Activated CD8-positive, alpha-beta memory T cell treated with anti-CD3 and anti-CD28 coated beads for 4 hours (primary cell): Measurements from ENCODE around the gene QKI.
"Not testable (repeated sequence)": the region's sequence is repeated elsewhere in the genome, so short reads cannot be mapped to it uniquely, and the experiment has no call there.

Source experiments
- DNase-seq, 2 donors: peaks; one replicate each; pipeline ENCODE4 v3.0.0-alpha.2; 2020; ENCODE audit warnings: low read depth in 2 of 2

Gene QKI

DNA sequence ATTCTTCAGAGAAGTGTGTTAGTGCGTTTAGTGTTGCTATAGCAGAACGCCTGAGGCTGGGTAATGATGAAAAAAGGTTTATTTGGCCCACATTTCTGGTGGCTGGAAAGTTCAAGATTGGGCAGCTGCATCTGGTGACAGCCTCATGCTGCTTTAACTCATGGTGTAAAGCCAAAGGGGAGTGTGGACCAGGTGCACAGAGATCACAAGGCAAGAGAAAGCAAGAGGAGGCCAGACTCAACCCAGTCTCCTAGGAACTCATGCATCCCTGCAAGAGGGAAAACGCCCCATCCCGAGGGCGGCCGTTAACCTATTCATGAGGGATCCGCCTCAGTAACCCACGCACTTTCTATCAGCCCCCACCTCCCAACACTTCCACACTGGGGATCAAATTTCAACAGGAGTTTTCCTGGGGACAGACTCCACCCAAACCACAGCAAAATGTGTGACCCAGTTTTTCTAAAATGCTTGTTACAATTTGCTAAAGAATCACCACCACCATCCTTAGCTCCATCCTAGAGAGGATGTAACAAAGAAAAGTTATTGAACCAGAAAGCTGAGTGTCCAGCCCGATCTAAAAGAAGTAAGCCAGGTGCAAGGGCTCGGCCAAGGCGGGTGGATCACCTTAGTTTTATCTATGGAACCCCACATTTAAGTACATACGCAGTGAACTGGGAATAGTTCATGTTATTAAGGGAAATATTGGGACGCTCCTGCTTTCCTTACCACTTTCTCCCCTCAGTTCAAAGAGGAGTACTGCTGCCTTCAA, 164.8 kb downstream of the QKI start:
- DNase-seq: no peak

DNA sequence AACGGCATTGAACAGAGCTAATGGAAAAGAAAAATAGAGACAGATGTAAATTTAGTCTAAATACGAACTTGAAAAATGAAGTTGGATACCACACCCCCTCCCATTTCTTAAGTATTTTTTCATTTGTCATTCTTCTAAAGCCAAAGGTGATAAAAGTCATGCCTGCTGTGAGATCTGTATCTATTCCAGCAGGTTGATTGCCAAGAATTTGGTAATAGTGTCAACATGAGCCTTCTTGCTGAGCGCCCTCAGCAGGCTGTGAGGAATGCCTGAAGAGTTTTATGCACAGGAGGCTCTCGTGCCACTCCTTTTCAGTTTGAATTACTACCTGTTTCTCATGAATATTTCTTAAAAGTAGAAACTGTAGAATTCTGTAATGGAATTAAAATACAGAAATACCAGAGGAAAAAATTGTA, 165.4 kb downstream of the QKI start:
- DNase-seq: no peak

- DNase-seq: no peak
Measured at GRCh38 chr6:163580311-163581030, 166.0 kb downstream of the QKI start.

- no peak for DNase-seq
Measured at GRCh38 chr6:163583558-163583957, 169.0 kb downstream of the QKI start.

DNA sequence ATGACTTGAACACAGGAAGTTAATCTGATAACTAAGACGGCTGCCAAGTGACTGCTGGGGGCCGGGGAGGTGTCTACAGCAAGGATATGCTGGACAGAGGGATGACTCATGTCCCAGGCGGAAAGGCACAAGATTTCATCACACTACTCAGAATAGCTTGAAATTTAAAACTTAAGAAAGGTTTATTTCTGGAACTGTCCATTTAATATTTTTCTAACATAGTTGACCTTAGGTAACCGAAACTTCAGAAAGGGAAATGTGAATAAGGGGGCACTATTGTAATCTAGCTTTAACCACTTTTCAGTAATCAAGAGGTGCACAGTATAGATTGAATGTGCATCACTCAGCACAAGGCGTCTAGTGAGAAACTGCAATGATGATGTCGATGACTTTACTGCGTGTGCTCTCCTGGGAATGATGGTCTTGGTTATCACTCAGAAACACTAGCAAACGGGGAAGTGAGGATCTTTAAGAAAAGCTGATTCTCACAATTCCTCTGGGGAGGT, 171.5 kb downstream of the QKI start:
- DNase-seq: no peak

DNA sequence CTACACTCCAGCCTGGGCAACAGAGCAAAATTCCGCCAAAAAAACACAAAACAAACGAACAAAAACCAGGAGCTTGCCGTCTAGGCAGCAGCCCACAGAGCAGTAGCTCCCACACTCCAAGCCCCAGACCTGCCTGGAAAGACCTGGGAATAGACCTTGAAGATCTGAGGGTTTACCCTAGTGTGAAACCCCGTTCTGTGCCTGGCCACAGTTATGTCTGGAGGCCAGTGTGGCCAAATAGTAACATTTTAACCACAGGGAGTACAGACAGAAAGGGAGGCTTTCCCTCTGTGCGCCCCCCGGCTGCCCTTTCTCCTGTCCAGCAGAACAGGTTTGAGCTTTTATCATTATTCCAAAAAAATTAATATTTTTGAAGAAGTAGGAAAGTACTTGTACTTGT, 172.4 kb downstream of the QKI start:
- DNase-seq: no peak

DNA sequence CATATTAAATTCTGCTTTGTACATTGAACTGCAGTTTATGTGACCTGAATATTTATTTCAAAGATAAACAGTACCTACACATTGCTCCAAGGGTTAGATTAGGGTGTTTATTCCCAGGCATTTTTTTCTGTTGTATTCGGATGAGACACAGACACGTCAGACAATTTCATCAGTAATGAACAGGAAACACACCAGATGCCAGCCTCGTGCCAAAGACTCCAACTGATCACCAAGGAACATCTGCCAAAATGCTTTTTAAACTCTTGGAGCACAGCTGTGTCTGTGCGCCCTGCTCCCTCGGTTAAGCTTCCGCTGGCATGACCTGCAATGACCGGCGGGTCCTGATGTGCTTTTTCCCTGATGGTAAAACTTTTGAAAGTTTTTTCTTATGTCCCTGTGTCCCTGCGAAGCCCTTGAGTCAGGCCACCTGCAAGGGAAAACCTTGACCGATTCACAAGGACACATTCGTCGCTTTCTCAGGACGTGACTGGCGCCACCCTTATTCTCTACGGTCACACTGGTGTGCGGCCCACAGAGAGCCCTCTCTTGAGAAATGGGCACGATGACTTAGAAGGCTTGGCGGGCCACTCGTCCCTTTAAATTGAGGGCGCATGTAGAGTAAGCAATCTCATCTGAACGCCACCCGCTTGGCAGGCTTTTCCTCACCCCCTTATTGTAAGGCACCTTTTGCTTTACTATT, 173.9 kb downstream of the QKI start:
- DNase-seq: no peak

GRCh38 chr6:163589387-163589786, 174.9 kb downstream of the QKI start:
- no peak for DNase-seq

- not testable (repeated sequence) for DNase-seq
Measured at GRCh38 chr6:163590132-163590531, 175.6 kb downstream of the QKI start.

DNA sequence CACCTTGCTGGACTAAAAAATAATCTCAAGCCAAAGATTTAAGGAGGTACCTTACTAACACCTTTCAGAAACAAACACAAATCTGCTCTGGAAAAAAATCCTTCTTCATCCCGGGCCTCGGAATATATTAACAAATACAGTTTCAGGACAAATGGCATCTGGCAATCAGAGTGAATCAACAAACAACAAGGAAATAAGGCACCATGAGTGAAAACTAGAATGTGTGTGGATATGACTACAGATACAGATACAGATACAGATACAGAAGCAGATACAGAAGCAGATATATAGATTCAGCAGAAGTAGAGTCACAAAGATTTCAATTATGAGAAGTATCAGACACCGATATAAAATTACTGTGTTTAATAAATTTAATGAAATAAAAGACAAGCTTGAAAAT, 178.4 kb downstream of the QKI start:
- DNase-seq: no peak

GRCh38 chr6:163596174-163596573, 181.7 kb downstream of the QKI start:
- no peak for DNase-seq

DNA sequence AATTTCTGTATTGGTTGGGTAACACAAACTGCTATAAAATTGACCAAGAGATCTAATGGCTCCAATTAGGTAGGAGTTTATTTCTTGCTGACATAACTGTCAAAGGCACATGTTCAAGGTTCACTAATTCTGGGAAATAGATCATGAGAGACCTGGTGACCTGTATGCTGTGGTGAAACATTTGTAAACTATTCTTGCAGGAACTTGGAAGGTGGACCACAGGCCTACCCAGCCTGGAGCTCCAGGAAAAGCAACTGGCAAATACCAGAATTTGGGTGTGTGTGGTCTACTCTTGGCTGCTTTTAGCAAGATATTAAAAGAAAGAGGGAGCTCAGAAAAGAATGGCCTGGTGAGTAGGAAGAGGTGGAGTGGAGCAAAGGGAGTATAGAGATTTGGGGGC, 184.6 kb downstream of the QKI start:
- DNase-seq: no peak

DNA sequence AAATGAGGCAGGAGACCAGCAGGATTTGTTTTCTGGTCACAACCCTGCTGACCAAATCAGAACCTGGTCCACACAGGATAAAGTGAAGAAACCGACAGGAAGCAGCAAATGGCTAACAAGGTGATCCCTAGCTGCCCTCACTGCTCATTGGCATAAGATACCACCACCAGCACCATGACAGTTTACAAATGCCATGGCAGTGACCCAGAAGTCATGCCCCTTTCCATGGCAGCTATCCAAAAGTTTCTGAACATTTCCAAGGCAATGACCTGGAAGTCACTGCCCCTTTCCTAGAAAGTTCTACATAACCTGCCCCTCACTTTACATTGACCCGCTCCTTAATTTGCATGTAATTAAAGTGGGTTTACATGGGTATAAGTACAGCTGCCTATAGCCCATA, 185.2 kb downstream of the QKI start:
- DNase-seq: no peak

DNA sequence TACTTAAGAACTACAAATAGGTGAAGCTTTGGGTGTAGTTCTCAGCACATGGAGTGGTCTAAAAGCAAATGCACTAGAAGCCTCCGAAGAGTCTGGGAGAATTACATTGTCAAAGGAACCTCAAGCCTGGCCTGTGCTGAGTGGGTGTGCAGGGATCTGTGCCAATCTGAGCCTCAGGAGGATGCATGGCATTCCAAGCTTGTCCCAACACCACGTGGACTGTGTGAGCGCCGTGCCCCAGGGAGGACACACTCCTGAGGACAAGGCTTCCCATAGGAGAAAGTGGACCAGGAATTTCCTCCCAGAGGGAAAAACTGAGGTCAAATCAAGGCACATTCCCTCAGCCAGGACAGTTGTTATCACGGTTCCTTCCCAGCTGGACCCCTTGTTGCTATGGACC, 185.8 kb downstream of the QKI start:
- no peak for DNase-seq

DNA sequence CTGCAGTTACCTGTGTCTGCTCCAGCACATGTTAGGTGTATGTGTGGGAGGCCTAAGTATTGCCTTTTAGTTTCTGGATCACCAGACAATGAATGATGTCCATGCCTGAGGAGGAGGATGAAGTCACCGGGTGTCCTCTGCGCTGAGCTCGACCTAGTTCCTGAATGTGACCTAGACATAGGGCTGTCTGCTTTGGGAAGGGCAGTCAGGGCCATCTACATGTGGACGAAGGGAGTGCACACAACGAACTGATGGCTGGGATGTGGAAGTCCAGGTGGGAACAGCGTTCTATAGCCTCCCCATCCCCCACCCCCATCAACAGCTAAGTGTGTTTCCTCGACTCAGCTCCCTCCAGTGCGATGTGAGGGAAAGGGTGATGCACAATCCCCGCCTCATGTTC, 186.3 kb downstream of the QKI start:
- DNase-seq: no peak

- DNase-seq: no peak
Measured at GRCh38 chr6:163602851-163603250, 188.3 kb downstream of the QKI start.

GRCh38 chr6:163603395-163603794, 188.9 kb downstream of the QKI start:
- no peak for DNase-seq

DNA sequence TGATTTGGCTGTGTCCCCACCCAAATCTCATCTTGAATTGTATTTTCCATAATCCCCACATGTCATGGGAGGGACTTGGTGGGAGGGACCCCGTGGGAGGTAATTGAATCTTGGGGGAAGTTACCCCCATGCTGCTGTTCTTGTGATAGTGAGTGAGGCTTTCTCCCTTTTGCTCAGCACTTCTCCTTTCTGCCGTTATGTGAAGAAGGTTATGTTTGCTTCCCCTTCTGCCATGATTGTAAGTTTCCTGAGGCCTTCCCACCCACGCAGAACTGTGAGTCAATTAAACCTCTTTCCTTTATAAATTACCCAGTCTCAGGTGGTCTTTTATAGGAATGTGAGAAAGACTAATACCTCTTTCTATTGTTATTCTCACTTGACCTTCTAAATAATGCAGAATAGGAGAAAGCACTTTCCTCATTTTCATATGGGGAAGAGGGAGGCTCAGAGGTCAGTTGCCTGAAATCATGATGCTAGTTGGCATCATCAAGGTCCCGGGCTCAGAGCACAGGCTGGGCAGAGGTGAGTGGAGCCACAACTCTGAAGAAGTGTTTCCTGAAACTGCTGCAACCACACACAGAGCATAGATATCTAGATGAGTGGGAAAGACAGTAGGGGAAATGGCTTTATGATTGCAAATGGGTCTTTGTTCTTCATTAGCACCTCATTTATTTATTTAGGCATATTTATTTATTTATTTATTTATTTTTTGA, 191.0 kb downstream of the QKI start:
- DNase-seq: no peak

DNA sequence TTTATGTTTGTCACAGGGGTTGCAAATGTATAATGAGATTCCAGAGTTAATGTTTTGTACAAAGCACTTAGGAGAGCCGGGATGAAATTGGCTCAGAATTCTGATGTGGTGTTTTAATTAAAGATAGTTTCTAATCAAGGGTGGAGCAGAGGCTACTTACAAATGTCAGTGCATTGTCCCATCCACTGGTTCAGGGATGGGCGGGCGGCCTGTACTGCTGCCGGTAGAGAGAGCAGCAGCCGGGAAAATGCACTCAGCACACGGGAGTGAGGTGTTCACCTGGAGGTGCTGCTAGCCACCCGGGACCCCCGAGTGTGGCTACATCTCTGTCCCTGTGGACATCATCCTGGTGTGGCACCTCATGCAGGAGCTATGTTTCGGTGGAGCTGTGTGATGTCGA, 193.3 kb downstream of the QKI start:
- no peak for DNase-seq

- no peak for DNase-seq
Measured at GRCh38 chr6:163608204-163608644, 193.7 kb downstream of the QKI start.

DNA sequence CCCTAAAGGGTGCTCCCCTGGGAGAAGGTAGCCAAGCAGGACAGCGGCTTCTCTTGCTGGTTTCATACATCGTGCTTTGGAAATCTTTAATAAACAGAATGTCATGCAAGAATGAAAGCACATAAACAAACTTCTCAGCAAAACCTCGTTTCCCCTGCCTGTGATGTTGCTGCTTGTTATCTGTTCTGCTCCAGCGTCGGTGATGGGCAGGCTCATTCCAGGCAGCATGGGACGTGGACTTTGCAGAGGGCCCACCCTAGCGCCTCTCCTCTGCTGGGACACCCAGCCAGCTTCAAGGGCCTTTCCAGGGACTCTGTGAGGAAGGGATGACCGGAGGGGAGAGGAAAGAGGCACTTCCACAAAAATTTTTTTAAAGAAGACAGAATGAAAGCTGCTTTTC, 197.7 kb downstream of the QKI start:
- DNase-seq: no peak

DNA sequence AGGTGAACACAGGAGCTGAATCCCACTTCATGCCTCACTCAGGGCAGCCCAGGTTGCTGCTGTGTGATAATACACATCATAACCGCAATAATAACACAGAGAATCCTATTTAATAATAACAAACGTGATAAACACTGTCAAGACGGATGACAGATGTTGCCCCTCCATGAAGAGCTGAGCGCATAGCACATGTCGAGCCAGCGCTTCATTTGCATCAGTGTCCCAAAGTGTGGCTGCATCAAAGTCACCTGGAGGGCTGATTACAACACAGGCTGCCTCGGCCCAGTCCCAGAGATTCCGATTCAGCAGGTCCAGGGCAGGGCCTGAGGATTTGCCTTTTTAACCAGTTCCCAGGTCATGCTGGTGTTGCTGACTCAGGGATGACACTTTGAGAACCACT, 198.5 kb downstream of the QKI start:
- no peak for DNase-seq
